Kidney tubule cell (primary cell): ENCODE data around the gene SLC1A2.

Experiments
- DNase-seq: peaks from one replicate; pipeline ENCODE4 v3.0.0-alpha.2; 2018; ENCODE audit warnings: low spot score

The SLC1A2 gene

DNA sequence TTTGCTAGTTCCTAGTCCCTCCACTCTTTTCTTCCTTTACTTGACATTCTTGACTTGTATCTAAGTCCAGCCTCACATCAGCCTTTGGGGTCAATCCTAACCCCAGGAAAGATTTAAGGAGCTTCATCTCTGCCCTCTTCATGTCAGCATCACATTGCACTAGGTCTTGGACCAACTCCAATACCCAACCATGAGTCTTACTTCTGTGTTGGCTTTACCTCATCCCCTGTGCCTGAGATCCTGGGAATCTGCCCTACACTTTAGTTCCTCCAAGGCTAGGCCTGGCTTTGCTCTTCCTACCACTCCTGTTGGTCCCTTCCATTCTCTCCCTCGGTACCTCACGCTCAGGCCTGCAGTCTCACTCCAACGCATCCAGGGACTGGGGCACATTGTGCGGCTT is 117.0 kb downstream of the SLC1A2 start:
- DNase-seq: no peak

DNA sequence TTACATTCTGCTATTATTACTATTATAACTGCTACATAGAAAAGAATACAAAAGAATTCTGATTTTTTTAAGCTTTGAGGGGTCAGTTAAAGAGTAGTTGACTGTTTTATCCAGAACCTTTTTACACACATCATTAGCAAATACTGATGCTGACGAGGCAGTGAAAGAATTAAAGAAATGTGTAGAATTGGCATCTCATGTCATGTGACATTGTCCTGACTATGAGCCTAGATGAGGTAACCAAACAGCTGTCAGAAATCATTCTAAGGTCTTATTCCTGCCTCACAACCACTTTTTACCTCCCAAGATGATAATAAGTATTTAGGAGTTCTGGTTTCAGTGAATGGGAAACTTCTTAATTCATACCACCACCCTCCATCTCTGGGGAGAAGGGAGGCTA is 121.0 kb downstream of the SLC1A2 start:
- no peak for DNase-seq

DNA sequence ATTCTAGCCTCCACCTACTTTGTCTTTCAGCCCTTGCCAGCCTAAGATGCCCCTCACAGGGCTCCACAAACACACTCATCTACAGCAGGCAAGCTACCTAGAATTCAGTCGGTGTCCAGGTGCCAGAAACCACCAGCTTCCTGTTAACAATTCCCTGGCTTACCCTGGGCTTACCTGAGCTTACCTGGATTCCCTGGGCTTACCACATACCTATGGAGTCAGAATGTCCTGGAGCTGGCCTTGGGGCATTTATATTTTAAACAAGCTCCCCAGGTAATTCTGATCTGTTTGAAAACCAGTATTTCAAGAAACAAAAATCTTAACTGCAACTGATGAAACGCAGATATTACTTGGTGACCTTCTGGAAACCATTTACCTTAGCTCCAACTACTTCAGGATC is 123.6 kb downstream of the SLC1A2 start:
- no peak for DNase-seq

DNA sequence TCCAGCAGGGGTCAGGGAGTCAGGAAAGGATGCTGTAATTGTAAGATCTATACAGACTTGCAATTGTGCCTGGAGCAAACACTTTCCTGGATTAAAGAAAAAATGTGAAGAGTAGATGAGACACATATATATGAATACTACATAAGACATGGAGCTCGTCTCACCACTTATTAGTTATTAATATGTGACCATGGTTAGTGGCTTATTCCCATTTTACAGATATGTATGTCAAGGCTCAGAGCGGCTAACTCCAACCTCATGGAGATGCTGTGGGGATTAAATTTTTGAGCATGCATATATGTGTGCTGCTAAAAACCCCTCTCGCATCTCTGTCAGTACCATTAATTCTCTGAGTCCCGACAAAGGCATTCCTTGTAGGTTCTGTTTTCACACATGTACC is 125.7 kb downstream of the SLC1A2 start:
- no peak for DNase-seq

DNA sequence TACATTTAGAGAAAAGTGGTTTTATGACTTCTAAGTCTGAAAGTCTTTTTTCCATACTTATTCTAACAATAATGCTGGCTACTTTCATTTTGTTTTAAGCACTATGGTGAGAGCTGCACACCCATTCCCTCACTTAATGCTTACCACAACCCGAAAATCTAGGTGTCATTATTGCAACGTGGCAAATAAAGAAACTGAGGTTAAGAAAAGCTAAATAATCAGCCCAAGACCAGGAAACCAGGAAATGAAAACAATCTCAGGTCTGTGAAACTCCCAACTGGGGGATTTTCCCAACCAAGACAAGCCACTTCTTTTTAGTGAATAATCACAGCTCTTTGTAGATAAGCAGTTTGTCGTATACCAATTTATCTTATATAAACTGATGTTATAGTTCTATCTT is 126.3 kb downstream of the SLC1A2 start:
- DNase-seq: no peak

DNA sequence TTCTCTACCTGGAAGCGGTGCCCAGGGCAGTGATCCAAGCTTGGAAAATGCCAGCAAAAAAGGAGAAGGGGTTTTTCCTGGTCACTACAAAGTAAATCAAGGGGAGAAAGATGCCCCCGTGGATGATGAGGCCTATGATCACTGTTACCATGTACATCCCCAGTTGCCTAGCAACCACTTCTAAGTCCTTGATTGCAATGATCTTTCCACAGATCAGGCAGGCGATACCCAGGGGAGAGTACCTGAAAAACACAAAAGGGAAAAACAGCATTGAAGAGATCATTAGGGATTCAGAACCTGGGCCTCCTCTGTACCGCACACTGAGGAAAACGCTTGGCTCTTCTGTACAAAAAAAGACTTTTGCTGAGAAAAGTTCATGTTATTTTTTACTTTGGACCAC is 127.1 kb downstream of the SLC1A2 start:
- DNase-seq: no peak

DNA sequence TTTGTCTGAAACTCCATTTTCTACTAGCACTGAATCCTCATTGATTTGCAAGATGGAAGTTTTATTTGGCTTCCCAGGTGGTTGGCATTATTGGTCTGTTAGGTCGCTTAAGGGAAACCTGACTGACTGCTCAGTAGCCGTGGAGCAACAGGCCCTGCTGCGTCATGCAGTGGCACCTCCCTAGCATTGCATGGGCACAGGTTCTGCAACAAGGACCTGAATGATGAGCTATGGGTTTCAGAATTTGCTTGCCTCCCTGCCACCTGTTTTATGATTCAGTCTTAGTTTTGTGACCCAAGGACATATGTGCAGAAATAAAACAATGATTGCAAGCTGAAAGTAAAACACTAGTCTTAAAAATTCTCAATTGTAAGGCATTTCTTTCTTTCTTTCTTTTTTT is 128.5 kb downstream of the SLC1A2 start:
- DNase-seq: peak; percentile 56

DNA sequence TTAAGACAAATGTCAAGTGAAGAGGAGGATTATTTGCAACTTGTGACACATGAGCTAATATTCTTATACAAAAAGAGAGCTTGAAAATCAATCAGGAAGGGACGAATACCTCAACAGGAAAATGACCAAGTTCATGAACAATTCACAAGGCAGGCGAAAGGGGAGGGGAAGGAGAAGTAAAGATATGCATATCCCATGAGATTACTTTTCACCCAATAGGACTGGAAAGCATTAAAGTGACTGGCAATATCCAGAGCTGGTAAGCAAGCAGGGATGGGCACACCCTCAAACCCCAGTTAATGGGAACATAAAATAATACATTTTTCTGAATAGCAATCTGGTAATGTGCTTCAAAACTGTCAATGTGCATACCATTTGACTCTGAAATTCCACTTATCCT is 129.5 kb downstream of the SLC1A2 start:
- DNase-seq: peak; percentile 45

DNA sequence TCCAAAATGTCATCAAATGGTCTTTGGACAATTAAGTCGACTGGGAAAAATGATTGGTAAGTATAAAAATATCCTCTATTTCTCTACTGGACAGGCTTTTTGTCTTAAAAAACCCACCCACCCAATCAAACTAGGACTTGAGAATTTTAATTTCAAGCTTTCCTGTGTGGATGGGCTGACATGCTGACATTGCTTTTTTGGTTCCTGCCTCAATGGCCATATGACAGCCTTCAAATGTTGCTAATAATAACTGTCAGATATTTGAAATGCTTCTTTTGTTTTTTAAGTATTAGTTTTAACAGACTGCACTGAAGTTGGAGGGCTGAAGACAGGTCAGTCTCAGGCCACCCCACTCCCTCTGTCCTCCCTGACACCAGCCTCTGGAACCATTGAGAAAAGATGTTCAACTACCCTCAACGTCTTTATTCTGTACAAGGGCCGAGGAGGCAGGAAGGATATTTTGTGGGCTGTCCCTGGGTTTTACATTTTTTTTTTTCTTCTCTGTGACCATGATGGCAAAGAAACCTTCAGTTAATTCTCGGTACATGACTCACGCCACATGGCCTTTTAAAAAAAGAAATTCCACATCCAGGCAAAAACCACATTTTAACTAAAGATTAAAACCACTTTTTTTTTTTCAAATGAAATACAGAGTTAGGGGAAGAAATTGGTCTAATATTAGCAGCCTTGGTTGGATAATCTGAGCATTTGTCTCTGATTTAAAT is 130.4 kb downstream of the SLC1A2 start:
- DNase-seq: peak; percentile 67

DNA sequence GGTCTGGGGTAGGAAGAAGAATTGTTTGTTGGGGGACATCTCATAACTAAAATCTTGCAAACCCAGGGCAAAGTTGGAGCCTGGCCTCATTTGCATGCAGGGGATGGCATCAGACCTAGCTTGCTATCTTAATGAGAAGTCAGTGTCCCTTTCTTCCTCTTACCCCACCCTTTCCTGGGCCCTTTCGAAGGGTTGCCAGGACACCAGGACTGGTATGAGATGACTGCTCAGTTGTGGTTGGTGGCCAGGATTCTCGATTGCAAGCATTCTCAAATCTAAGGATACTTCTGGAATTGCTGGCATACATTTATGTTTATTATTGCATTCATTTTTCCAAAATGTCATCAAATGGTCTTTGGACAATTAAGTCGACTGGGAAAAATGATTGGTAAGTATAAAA is 131.0 kb downstream of the SLC1A2 start:
- DNase-seq: no peak

DNA sequence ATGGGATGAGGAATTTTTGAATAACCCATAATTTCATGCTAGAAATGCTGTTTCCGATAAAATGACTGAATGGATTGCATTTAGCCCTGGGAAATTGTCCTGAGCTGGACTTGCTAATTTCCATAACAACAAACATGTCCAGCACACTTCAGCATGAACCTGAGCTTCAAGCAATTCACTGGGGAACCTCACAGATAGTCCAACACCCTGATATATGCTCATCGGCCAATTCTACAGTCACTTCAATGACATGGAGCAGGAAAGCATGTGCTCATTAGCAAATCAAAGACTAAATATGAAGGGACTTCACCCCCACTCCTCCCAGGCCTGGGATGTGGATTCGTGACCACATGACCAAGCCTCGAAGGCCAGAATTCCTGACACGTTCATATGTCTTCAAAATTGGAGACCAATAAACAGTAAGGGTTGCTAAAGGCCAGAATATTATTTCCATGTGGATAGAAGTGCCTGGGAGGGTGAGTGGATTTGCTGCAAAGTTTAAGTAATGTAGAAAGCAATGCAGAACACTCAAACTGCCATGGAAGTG is 131.9 kb downstream of the SLC1A2 start:
- no peak for DNase-seq

DNA sequence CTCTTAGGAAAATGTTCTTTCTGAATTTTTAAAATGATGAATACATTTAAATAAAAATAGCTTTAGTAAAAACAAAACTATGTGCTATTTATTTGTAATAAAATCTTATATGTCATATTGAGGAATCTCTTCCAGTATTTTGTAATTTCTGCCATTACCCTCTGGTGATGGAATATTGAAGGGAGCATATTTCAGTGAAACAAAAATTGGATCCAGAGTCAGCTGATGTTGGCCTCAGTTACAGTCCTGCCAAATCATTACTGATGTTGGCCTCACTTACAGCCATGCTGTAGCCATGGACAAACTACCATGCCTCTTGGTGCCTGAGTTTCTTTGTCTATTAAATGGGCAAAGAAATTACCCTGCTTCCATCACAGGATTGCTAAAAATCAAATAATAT is 133.2 kb downstream of the SLC1A2 start:
- DNase-seq: no peak

DNA sequence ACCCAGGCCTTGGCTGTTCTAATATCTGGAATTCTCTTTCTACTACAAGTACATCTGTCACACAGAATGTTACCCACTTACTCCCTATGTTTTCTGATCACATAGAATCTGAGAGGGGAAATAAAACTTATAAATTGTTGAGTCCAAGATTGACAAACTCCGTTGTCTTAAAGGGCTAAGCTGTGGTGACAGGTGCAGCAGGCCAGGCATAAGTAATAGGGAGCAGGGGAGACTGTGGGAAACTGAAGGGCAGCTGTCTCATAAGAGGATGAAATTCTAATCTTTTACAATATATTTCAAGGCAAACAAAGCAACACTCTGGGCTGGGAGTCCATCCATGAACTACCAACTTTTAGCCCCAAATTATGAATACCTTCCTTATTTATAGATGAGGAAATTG is 133.9 kb downstream of the SLC1A2 start:
- DNase-seq: no peak

DNA sequence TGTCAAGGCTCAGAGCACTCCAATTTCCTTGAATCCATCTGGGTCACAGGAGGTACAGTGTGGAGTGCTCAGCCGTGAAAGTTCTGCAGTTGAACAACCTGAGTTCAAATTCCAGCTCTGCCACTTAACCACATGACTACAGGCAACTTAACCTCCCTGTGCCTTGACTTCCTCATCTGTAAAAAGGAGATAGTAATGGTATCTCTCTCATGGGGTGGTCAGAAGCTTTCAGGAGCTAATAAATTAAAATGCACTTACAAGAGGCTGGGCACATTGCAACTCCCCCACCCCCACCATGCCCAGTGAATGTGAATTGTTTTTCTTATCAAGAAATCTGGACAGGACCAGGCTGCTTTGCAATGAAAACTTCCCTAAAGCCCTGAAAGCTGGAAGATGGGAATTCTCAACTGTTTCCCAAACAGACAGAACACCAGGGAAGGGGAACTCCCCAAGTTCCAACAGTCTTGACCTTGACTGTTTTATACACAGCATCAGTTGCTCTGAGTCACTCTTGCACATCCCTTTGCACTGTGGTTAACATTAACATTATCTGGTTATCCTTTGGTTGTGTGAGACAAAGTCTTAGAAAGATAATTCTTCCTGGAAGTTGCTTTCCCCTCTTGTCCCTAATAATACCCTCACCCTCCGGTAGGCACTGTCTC is 137.0 kb downstream of the SLC1A2 start:
- peak; percentile 73 for DNase-seq

DNA sequence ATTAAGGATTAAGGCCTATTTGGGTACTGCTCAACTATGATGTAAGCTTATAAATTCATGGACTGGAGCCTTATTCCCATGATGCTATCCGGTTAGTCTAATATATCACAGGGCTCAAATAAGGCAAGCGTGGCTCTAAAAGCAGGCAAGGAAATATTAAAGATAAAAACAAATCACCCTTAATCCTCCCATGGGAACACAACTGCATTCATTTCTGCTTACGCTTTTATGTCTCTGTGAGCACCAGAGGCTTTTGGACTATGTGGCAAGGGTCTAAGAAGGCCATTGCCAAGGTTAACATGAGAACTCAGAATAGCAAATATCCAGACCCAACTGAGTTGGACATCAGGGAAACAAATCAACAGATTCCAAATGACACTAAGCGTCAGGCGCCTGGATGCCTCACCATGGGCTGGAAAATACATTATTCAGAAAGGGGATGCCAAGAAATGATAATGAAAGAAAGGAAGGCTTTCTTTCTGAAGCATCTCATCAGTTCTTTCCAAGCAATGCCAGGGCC is 138.1 kb downstream of the SLC1A2 start:
- no peak for DNase-seq

DNA sequence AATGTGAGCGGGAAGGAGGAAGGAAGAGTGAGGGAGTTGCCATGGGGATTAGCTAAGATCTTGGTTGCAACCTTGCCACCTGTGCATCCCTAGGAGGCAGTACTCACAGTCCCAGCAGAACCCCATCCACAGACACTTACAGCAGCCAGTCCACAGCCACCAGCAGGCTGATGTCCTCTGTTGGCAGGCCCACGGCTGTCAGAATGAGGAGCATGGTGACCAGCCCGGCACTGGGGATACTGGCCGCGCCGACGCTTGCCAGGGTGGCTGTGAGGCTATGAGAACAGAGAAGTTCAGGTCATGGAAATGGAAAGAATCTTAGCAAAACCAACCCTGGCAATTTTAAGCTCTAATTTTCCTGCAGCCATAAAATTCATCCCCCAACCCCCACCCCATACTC is 138.6 kb downstream of the SLC1A2 start:
- DNase-seq: no peak

DNA sequence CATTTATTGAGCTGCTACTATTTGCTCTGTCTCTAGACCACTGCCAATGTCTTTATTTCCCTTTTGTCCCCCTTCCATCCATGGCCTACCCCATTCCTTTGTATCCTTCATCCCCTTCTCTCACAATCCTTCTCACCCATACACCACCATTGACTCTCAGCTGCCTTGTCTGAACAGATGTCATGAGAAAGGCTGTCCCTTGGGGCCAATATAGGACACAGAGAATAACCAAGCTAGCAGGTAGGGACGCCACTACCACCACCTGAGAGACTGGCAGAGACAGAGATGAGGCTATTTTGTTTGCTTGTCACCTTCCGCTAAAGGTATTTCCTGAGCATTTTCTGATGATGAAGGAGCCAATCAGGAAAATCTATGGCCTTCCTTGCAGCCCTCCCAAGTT is 141.5 kb downstream of the SLC1A2 start:
- no peak for DNase-seq

DNA sequence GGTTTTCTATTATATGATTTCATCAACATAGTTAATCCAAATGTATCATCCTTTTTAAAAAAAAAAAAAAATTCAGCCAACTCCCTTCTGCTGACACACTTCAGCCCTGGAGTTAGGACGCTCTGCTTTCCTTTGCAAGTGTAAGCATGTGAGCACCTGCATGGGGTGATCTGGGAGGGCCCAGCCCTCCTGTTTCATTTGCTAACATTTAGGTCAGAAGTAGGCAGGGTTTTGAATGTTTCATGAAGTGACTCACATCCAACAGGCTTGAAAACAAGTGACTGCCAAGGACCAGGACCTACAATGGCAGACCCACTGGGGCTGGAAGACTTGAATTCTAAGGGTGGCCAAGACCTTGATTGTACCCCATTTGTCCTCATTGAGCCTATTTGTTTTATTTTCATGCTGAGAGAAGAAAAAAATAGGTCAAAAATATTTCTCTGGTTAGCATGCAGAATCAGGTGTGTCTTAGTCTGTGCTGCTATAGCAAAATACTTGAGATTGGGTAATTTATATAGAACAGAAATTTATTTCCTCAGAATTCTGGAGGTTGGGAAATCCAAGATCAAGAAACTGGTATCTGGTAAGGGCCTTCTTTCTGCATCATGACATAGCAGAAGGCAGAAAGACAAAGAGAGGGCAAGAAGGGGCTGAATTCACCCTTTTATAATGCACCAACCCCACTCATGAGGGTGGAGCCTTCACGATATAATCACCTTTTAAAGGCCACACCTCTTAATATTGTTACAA is 142.8 kb downstream of the SLC1A2 start:
- DNase-seq: peak; percentile 84

DNA sequence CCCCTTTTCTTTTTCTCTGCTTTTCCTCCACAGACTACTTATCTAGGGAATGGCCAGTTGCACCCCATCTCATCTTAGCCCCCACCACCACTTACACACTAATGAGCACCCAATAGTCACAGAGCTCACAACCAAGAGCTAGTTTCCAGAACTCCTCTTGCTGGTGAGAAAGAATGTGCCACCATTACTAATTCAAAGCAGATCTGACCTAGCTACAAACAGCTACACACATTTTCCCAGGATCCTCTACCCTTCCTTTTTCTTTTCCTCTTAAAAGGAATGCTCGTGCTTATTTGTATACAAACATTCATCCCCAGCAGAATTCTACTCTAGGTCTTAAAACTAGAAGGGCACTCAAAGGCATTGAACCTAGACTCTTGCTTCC is 143.6 kb downstream of the SLC1A2 start:
- DNase-seq: no peak

DNA sequence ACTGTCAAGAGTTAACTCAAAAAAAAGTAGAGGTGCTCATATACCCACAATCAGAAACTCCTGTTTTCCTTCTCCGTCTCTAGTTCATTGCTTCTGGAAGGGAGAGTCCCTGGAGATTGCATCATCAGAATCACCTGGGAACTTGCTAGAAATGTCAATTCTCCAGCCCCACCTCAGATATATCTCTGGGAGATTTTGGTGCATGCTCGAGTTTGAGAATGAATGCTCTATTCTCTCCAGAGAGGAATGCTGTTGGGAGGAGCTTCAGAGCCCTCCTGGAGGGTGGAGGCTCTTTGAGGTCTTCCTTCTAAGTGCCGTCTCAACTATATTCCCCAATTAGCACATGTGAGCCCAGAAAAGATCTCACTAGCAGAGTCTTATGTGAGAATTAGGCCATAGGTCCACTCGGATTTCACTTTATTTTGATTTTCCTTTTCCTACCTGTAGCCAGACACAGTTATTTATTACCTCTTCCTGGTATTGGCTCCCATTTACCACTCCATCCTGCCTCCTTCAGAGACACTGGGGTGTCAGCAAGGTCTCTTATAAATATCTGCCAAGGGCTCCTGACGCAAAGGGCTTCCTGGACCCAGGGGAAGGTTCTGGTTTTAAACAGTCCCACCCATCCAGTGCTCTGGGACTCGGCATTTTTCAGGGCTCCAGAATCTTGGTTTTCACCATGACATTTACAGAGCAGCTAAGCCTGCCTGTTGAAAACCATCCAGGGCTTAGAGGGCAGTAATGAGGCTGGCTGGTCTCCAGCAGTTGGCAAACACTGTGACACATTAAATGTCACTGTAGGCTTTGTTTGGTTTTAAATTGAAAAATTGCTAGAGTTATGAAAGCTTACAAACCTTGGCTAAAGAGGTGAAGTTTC is 144.2 kb downstream of the SLC1A2 start:
- DNase-seq: peak; percentile 40

DNA sequence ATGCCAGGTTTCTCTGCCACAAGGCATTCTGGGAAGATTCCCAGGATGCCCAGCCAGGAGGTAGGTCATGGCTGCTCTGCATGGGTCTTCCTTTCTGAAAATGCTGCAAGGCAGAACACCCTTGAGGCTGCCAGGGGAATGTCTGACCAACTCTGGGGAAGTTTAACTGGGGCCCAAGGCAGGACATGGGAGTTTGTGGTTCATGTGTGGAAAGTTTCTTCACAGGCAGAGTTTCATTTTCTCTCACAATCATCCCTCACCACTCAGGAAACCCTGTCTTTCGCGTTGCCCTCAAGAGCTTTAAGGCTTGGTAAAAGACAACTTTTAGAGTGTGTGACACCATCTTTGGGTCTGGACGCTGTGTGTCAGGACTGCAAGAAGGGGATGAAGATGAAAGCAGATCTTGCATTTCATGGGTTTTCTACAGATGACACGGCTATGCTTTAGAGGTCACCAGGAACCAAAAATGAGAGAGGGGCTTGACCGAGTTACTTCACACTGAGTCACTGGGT is 146.9 kb downstream of the SLC1A2 start:
- DNase-seq: no peak

DNA sequence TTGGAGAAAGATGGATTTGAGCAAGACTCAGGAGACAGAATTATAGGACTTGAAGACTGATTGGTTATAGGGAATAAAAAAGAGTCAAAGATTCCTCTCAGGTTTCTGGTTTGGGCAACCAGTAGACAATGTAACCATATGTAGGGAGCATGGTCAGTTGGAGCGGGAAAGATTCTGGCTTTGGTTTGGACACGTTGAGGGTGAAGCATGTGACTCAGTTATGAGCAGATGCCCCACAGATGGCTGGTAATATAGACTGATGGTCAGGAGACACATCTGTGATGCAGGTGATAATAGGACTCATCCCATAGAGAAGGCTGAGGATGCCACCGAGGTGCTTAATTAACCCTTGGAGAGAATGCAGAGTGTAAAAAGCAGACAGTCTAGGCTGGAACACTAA is 148.3 kb downstream of the SLC1A2 start:
- DNase-seq: no peak
